Type B pancreatic cell (in vitro differentiated cells): ENCODE results near the gene HOXD4. TPM values are rescaled to one million over a fixed set of nuclear protein-coding genes. Genes with fewer than 3 reads are reported as not detected.

Experiments
- DNase-seq: peaks from one replicate; pipeline ENCODE4 v3.0.0; 2021; ENCODE audit warnings: mixed read lengths; ENCODE audit not compliant: unreplicated experiment; ENCODE audit errors: extremely low spot score
- H3K27ac Mint-ChIP-seq: 2 replicates; pipeline ENCODE4 v1.8.0; 2021; ENCODE audit warnings: mild to moderate bottlenecking, mixed read lengths
- H3K27me3 Mint-ChIP-seq: 2 replicates; pipeline ENCODE4 v1.8.0; 2021; ENCODE audit warnings: mixed read lengths
- H3K36me3 Mint-ChIP-seq: 2 replicates; pipeline ENCODE4 v1.8.0; 2021; ENCODE audit warnings: mixed read lengths
- H3K4me1 Mint-ChIP-seq: one replicate; pipeline ENCODE4 v1.8.0; 2021; ENCODE audit warnings: mixed read lengths; ENCODE audit not compliant: unreplicated experiment
- H3K4me3 Mint-ChIP-seq: 2 replicates; pipeline ENCODE4 v1.8.0; 2021; ENCODE audit warnings: mild to moderate bottlenecking, mixed read lengths
- H3K9me3 Mint-ChIP-seq: 2 replicates; pipeline ENCODE4 v1.8.0; 2021; ENCODE audit warnings: mixed read lengths
- CTCF ChIP-seq: fragments of 200-600 bp; sonication (generic); conservative IDR thresholded peaks from 2 replicates; pipeline ENCODE4 v1.5.0; 2021; ENCODE audit warnings: antibody characterized with exemption, mild to moderate bottlenecking
- total RNA-seq: library from RNA; stranded (reverse); gene quantifications from 2 replicates; pipeline ENCODE4 v1.2.1, GENCODE V29; 2021; ENCODE audit warnings: low replicate concordance

HOXD4 gene
- total RNA-seq, 1 donor from 2014 or later = 37.0 TPM

- peak; percentile 67 for DNase-seq
- H3K27ac Mint-ChIP-seq = no peak overlapping the region
- no peak overlapping the region for H3K4me3 Mint-ChIP-seq
- H3K9me3 Mint-ChIP-seq = no peaks in the 10 kb centered on the region
- TF ChIP-seq CTCF = no peak
- H3K36me3 Mint-ChIP-seq = no peaks in the 10 kb centered on the region
- peaks cover 92% of the 10 kb centered on the region for H3K27me3 Mint-ChIP-seq
- peaks cover 14% of the 10 kb centered on the region for H3K4me1 Mint-ChIP-seq
These were observed 43.6 kb upstream of the HOXD4 start for GRCh38 chr2:176107731-176108181.

- H3K9me3 Mint-ChIP-seq = no peaks in the 10 kb centered on the region
- peak; percentile 22 for TF ChIP-seq CTCF
- H3K27ac Mint-ChIP-seq = no peak overlapping the region
- peaks cover 14% of the 10 kb centered on the region for H3K4me1 Mint-ChIP-seq
- H3K27me3 Mint-ChIP-seq = peaks cover 92% of the 10 kb centered on the region
- peak; percentile 60 for DNase-seq
- no peaks in the 10 kb centered on the region for H3K36me3 Mint-ChIP-seq
- H3K4me3 Mint-ChIP-seq = peak overlapping the region; percentile 68
These were observed 42.0 kb upstream of the HOXD4 start for GRCh38 chr2:176109192-176109901.

- no peak overlapping the region for H3K27ac Mint-ChIP-seq
- no peaks in the 10 kb centered on the region for H3K9me3 Mint-ChIP-seq
- peaks cover 11% of the 10 kb centered on the region for H3K4me1 Mint-ChIP-seq
- H3K36me3 Mint-ChIP-seq = no peaks in the 10 kb centered on the region
- H3K27me3 Mint-ChIP-seq = peaks cover 92% of the 10 kb centered on the region
- TF ChIP-seq CTCF = no peak
- DNase-seq = no peak
- no peak overlapping the region for H3K4me3 Mint-ChIP-seq
These were observed 41.4 kb upstream of the HOXD4 start for GRCh38 chr2:176109946-176110345.

DNA sequence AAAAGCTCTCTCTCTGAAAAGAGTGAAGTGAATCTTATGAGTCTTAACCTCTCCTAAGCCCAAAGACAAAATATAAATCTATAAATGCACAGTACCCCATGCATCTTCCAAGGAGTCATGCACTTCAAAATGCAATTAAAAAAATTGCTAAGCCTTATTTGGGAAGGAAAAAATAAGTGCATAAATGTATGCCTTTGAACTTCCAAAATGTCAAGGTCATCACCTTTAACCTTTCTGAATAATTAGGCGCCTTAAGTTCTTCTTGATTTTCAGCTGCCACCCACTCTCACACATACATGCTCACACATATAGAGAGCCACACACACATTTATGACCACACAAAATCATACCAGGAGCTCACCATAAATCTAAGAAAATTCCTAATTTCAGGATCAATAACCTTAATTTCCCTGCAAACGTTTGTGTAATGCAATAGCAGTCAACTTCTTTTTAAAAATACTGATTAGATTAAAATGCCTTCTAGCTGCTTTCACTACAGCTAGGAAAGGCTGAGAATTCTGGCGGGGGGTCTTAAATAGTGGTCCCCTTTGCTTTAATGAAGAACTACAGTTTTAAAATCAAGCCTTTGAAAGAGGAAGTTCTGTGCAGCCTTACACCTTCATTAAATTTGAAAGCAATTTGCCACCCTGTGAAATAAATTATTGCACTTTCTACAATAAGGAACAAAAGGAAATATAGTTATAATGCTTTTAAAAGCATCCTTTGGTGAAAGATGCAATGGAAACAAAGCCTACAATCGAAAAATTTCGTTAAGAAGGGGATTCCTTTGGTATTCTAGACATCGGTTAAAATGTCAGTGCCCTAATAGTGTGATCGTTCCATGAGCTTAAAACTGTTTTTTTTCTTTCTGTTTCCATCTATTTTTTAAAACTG lies 40.7 kb upstream of the HOXD4 start:
- Mint-ChIP-seq H3K4me3 (peak overlapping the region; percentile 56), H3K27me3 (peaks cover 92% of the 10 kb centered on the region), H3K4me1 (peaks cover 9% of the 10 kb centered on the region), H3K27ac (peak overlapping the region; percentile 81), H3K36me3 (no peaks in the 10 kb centered on the region), H3K9me3 (no peaks in the 10 kb centered on the region)
- no peak for TF ChIP-seq CTCF
- DNase-seq = no peak

DNA sequence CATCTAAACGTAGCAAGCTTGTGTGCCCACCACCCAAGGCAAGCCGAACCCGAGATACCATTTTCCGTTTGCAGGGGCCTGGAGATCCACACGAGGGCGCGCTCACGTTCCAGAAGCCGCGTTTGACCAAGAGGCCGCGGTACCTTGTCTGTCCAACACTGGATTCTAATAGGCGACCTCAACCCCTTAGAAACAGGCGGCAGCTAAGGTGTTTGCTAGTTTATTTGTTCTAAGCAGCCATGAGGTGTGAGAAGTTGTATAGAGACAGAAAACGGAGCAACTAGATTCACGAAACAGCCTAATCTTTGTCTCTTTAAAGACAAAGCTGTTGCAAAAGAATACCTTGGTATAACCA lies 40.1 kb upstream of the HOXD4 start:
- H3K36me3 Mint-ChIP-seq = no peaks in the 10 kb centered on the region
- peak overlapping the region; percentile 56 for H3K4me3 Mint-ChIP-seq
- no peaks in the 10 kb centered on the region for H3K9me3 Mint-ChIP-seq
- H3K27ac Mint-ChIP-seq = peak overlapping the region; percentile 81
- H3K4me1 Mint-ChIP-seq = peaks cover 3% of the 10 kb centered on the region
- DNase-seq = peak; percentile 79
- peak; percentile 82 for TF ChIP-seq CTCF
- H3K27me3 Mint-ChIP-seq = peaks cover 92% of the 10 kb centered on the region
